HS-5 (cell line): Measurements from ENCODE around the gene RFX4.

Source experiments
- DNase-seq: peaks from one replicate; pipeline ENCODE4 v3.0.0-alpha.2; 2012; ENCODE audit warnings: low read depth

The RFX4 gene

DNA sequence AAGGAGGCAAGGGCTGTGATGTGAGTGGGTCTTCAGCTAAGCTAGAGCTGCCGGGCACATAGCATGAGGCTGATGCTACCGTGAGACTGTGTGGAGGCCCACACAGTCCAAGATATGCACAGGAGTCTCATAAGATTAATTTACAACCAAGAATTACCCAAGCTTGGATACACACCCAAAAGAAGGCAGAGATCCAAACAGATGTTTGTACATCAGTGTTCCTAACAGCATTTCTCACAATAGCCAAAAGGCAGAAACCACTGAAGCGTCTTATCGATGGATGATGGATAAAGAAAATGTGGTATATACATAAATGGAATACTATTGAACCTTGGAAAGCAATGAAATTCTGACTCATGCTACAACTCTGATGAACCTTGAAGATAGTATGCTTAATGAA is 150.9 kb downstream of the RFX4 start:
- DNase-seq = no peak

DNA sequence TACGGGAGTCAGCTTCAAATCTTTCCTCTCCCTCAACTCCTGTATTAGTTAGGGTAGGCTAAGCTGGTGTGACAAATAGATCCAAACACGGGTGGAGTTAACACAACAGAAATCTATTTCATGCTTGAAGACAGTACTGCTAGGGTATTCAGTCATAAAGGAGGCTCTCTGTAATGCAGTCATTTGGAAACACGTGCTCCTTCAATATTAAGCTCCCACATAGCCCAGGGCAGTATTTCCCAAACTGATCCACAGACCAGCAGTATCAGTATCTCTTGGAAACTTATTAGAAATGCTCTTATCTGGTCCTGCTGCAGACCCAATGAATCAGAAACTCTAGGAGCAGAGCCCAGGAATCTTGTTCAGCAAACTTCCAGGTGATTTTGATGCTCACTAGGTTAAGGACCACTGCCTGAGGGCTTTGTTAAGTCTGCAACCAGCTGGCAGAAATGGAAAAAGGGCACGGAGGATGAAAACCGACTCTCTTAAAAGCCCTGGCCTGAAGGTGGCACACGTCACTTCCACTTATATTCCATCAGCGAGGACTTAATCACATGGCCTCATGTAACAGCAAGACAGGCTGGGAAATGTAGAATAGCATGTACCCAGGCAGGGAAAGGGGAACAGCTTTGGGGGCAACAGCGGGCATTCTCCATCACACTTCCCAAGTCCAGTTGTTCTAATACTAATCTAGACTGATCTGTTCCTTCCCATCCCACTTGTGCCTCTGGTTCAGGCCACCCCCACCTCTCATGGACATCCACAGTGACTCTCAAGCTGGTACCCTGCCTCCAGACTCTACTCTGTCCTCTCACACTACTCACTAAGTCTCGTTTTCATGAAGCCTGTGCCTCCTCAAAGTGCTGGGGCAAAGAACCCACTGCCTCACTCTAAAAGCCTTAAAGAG is 153.5 kb downstream of the RFX4 start:
- DNase-seq = no peak

DNA sequence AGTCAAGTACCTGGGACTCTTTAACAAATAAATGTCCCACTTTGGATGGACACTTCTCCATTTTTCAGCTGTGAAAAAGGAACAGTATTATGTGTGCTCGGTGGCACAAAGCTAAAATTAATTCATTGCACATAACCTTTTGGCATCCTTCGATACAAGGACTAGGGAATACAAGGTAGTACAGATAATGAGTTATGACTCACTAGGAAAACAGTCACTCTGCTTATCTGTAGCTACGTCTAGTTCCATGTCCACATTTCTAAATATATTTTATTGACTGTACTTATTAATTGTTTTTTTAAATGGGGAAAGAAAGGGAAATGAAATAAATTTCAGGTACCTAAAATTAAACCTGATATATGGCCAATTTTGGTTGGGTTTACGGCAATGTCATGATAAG is 156.5 kb downstream of the RFX4 start:
- no peak for DNase-seq

DNA sequence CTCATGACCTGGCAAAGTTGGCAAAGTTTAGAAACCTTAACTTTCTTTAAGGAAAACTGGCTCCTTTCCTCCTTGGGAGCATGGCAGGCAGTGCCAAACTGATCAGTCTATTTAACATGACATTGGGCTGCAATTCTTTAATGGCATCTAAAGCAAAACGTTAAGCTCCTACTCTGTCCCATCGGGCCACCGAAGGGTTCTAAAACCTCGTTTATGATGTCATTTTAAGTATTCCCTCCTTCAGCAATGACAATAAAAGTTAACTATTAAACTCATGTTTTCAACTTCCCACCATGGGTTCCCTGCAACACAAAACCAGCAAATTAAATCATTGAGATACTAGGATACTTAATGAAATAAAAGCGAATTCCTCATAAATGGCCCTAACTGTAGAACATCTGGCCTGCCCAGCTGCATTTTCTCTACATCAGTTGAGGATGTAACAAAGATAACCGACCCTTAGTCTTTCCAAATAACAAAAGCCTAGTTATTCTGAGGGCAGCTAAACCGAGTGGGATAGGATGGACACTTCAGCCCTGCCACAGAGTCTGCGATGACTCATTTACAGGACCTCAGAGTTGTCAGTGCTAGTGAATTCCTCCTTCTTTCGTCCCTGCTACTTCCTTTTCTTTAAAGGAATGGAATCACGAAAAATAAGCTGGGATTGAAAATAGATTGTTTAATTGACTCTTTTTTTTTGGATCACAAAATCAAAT is 157.2 kb downstream of the RFX4 start:
- no peak for DNase-seq

DNA sequence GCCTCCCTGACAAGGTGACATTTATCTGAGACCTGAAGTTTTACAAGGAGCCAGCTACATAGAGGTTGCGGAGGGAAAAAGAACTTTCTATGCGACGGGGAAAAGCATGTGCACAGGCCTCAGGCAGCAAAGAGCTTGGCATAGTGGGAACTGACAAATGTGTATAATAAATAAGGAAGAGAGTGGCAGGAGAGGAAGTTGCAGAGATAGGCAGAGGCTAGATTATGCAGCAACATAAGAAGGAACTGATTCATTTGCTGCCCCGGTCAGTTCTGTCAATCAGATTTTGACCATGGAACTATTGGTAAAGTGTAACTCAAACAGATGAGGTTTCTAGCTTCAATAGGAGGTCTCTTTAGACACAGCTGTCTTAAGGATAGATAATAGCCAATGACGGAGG is 158.0 kb downstream of the RFX4 start:
- DNase-seq = no peak

DNA sequence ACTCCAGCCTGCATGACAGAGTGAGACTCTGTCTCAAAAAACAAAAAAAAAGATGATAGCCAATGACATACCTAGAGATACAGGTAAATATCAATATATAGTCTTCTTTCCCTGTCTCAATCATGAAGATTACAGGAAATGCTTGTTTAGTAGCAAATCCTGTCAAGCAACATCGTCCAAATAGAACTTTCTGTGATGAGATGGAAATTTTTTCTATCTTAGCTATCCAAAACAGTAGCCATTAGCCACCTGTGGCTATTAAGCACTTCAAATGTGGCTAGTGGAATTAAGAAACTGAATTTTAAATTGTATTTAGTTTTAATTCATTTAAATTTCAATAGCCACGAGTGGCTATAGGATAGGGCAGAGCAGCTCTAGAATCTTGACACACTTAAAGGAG is 158.4 kb downstream of the RFX4 start:
- DNase-seq = no peak

DNA sequence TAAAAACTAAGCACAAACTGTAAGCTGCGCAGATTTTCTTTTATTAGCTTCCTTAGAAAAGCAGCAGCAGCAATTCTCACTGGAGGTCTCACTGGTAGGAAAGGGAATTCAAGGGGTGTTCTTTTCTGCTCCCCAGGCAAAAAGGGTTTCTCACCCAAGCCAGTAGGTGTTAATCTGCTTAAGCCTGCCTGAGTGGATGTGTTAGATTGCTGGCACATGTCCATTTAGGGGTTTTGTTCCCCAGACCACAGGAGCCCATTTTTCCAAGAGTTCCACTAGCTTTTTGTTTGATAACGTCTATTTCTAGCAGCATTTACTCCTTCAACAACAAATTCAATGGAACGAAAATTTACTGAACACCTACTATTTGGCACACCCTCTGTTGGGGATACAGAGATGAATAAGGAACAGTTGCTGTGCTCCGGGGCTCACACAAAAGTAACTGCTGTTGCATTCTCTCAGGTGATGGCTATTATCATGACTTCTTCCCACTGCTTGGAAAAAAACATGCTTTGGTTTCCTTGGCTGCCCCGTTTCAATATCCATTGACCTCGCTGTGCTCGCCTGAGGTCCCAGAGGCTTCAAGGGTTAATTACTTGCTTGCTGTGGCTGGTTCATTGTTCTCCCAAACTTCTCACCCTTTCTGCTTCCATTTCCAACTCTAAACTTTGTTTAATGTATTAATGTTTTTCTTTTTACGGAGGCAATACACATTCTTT is 160.6 kb downstream of the RFX4 start:
- no peak for DNase-seq

DNA sequence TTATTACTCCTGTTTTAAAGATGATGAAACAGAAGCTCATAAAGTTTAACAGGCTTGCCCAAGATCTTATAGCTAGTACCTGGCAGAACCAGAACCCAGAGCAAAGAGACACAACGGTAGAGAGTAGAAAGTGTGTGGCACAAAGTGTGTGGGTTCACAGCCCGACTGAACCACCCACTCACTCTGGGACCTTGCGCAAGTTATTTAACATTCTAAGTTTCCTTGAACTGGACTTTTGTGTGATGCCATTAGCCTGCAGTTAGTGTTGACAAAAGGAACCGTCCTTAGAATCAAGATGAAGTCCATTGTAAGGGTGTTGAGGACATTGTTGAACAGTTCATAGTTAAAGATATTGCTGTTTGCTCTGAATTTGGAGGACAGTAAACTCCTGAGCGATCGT is 161.8 kb downstream of the RFX4 start:
- DNase-seq = no peak

DNA sequence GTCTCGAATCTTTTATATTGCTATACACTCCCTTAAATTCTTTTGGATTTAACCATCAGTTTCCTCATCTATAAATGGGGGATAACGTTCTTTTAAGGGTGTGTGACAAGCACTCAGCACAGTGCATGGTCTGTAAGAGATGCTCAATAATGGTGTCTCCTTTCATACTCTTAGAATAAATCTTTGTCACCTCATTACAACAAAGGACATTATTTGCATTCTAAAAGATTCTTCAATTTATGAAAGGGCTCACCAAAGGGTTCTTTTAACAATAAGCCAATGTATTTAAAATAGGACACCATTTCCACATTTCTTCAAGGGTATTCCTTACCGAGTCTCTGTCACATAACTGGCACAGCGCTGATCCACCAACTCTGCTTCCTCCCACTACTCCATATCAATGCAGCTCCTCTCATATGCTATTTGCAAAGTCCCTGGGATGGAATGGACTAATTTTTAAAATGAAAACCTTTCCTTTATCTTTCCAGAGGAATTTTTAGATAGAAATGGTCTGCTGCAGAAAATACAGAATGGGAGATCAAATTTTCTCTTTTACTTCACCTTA is 162.5 kb downstream of the RFX4 start:
- no peak for DNase-seq

DNA sequence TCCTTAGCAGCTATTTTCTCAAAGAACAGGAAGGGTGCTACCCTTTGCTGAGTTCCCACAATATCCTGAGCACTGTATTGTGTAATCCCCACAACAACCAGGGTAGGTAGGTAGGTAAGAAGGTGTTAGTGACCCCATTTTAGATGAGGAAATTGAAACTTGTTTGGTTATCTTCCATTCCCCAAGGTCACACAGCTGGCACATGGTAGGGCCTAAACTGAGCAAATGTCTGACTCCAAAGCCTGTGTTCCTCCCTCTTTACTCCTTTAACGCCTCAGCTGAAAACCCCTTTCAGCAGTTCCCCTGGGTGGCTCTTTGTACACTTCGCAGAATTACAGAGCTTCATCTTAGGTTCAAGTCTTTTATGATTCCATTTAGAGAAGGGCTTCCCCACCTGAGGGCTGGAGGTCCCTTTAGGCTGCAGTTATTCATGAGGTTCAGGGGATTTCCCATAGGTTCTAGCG is 165.2 kb downstream of the RFX4 start:
- no peak for DNase-seq

DNA sequence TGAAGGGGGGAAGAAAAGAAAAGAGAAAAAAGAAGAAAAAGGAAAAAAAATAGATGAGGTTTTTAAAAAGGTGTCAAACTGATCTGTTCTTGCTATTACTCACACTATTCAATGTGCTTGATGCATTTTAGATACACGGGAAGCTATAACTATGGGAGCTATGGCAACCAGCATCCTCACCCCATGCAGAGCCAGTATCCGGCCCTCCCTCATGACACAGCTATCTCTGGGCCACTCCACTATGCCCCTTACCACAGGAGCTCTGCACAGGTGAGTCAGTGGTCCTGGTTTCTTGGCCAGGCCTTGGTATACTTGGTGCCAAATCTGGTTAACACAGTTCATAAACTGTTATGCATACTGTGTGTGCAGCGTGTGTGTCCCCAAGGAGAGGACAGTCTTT is 167.7 kb downstream of the RFX4 start:
- no peak for DNase-seq

DNA sequence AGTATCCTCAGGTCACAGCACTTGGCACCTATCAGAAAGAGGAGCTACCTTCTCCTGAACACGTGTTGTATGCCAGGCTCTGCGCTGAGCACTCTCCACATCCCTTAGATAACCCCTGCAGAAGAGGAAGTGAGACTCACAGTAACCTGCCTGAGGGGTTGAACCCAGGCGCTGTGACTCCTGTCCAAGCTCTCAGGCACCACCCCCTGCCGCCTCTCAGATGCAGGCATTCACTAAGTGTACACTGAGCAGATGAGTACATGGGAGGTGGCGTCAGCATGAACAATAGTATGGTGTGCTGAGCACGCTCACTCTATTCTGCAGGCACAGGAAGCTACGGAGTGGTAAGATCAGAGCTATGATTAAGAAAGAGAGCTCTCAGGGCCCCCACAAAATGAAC is 170.7 kb downstream of the RFX4 start:
- DNase-seq = no peak

DNA sequence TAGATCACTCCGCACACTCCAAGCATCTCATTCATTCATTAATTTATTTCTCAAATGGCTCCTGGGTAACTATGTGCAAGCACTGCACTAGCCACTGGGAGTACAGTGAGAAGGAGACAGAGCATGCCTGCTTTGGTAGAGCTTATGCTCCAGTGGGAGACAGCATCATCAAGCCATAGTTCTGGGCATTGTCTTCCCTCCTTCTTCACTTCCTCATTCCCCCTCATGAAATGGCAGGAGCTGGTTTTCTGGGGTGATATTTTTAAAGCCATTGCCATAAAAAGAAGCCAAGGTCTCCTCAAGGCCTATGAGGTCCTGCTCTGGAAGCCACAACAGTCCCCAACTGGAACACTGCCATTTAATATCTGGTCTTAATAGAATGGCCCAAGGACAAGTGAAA is 171.5 kb downstream of the RFX4 start:
- no peak for DNase-seq

DNA sequence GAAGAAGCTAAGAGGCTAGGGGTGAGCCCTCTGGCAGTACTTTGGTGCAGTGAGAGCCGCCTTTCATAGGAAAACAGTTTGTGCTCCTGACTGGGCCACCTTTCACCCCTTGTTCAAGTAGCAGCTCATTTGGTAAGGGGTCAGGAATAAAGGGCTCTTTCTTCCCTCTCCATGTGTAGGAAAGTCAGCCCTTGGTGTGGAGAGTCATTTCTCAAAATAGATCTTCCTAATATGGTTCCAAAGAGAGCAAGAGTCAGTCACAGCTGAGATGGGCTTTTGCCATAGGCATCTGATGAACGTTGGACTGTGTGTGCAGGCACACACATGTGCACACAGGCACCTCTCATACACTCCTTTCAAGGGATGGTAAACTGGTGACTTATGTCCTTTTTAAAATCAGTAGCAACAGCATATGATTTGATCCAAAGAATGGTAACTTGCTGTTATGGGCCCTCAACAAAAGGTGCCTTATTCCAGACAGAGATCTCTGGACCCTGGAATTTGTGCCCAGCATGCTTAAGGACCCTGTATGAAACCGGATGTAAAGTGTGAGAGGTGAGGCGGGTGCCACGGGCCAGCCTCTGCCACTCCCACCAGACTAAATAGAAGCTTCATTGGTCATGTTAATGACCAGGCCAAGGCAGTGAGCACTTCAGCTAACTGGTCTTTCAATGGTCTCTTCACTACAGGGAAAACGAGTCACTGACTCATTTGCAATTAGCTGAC is 175.0 kb downstream of the RFX4 start:
- no peak for DNase-seq

DNA sequence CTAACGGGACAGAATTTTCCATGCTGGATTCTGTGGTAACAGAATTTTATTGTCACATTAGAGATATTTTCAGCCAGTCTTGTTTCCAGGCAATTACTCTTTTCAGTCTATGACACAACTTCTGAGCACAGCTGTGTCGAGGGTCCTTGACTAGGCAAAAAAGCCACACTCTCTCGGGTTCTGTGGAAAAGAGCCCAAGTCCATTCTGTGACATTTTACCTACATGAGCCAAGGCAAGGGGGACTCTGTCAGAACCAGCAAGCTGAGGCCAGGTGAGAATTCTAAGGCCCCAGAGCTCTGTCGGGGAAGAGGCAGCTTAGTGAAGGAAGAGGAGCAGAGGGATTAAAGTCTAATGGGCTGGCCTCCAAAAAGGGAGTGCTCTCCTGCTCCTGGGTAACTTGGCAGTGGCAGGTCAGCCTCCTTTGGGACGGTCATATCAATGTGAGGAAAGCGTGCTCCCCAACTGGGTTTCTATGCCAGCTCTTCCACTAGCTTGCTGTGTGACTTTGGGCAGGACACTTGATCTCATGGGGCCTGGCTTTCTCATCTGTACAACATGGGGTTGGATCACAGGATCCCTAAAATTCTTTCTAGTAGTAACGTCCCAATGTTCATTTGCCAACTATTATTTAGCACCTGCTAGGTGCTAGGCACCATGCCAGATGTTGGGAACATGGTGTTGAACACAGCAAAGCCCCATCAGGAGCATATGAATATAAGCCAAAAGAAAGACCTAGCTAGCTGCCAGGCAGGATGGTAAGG is 175.7 kb downstream of the RFX4 start:
- no peak for DNase-seq

DNA sequence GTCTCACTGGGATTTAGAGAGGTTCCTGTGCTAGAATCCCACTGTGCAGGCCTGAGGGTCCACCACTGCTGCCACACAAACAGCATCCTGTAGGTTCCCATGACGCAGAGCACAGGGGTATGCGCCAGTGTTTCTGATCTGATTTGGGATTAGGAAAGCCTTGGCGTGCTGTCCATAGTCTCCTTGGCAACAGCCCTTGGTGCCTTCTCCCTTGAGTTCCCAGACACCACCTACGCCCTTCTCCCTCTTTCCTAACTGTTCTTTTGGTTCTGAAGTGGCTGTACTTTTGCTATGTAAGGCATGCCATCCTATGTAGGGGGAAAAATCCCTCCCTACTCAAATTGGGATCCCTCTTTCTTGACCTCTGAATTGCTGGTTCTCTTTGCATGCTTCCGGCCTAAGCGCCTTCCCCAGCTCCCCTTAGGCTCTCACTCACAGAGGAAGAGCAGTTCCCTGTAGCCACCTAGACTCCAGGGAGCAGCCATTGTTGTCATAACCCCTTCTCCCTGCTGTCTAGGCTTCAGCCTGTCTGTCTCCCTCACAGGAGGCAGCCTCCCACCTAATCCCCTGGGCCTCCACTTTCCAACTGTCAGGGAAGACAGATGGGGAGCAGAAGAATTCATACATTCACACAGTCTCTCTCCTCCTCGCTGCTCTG is 176.9 kb downstream of the RFX4 start:
- no peak for DNase-seq

DNA sequence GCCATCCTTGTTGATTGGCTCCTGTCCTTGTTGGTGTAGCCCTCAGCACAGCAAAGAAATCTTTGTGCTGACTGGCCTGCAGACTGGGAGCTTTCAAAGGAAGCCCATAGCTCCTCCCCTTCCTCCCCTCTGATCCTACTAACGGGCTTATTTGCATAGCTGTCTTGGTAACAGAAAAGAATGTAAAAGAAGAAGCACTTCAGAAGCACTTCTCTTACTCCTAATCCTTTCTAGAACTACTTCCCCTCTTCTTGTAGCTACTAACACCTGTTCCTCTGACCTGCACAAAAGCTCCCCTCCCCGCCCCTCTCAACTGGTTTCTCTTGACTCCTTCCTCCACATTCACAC is 177.4 kb downstream of the RFX4 start:
- DNase-seq = no peak

DNA sequence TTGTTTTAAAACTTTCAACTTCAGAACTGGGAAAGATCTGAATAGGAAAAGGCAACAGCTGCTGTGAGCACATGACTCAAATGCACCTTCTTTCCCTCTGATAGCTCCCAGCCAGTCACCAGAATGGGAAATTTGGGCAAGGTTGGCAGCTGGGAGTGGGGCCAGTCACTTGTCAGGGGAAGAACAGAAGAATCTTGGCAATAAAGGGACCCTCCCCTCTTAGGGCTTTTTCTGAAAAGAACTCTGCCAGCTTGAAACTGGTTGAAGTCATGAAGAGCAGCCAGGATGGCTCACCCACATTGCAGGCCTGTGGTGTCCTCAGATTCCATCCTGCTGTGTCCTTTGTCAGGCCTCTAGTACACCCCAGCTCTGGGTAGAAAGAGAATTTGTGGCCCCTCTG is 181.4 kb downstream of the RFX4 start:
- no peak for DNase-seq

DNA sequence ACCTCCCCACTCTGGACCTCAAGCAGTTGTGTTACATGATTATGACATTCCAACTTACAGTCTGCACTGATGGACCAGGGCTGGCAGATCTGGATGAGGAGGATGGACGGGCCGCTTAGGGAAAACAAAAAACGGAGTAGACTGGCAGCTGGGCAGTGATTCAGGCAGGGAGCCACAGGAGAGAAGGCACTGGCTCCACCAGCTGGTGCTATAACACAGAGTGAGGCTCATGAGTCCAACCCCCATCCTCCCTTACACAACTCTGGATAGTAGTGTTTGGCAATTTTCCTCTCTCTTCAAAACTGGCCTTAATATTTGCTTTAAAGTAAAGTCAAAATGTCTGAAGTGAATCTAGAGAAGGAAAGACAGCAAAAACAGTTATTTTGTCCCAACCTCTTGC is 181.9 kb downstream of the RFX4 start:
- no peak for DNase-seq

DNA sequence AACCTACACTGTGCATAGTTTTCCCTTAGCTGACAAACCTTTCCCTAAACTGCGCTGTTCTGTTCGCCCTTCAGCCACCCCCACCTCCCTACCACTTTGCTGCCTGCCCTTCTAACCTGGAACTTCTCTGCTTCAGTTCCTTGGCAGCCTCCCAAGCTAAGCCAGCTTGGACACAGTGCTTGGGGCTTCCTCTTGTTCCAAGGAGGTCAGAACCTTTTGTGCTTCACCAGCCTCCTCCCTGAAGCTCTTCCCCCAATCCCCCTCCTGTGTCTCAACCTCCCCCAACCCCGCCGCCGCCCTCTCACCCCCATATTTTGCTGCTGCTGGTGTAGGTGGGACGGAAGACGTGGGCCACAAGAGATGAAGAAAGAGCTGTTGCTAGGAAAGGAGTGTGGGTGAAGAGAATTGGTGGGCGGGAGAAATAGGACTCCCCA is 183.6 kb downstream of the RFX4 start:
- no peak for DNase-seq

DNA sequence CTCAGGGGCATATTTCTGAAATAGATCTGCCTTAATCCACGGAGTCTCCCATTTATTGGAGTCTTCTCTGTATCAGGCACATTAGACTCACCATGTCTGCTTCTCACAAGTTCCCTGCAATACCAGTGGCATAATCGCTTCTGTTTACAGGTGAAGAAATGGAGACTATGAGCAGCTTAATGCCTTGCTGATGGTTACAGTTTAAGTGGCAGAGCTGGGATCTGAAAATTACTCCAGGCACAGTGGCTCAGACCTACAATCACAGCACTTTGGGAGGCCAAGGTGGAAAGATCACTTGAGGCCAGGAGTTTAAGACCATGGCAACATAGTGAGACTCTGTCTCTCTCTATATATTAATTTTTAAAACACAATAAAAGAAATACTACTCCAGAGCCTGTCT is 184.4 kb downstream of the RFX4 start:
- DNase-seq = no peak
